GM18502 (cell line): ENCODE results near the gene ARL17B.
"Not testable (repeated sequence)": the region's sequence is repeated elsewhere in the genome, so short reads cannot be mapped to it uniquely, and the experiment has no call there.

Experiments
- ATAC-seq: cut with Tn5 transposase; IDR thresholded peaks from one replicate; pipeline ENCODE4 v1.9.1; 2021; ENCODE audit warnings: mild to moderate bottlenecking; ENCODE audit not compliant: unreplicated experiment, poor library complexity

The ARL17B gene

GRCh38 chr17:46291618-46292017, 69.9 kb downstream of the ARL17B start:
- ATAC-seq = peak; percentile 5

DNA sequence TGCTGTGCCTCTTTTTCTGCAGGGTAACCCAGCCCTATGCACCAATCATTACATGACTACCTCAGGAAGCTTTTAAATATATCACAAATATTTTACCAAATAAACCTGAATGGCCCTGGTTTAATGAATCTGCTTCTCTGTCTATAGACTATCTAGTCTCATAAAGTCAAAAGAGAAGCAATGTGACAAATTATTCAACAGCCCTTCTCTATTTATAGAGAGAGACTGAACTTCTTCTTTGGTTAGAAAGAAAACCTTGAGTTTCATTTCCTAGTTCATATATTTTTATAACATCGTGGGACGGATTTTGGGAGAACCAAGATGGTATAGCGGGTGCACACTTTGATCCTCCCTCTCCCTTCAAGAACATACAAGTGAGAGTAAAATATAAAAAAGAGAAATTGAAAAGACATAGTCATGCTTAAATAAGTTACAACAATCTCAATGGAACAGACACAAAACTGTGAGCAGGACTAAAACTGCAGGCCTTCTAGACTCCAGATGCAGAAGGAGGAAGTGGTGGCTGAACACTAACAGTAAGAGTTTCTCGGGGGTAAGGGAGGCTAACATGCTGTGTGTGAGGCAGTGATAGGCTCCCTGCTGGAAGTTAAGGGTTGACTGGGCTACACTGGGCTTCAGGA, 70.5 kb downstream of the ARL17B start:
- peak; percentile 97 for ATAC-seq

GRCh38 chr17:46287587-46287986, 74.0 kb downstream of the ARL17B start:
- ATAC-seq = not testable (repeated sequence)

DNA sequence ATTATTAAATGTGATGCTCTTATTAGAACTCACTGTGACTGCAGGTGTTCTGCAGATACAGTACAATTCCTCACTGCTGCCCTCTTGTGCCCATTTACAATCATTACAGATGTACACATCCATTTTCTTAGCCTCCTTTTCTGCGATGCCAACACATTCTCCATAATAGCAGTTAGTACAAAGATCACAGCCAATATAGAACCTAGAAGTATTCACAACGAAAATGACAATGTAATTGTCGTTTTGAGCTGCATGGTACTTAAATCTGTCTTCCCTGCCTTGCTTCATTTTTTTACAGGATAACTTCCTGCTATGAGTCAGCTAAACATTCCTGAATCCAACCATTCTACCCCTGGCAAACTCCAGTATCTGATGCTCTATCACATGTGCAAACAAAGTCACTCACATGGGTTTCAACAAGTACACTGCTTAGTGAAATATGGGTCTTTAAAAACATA, 74.8 kb downstream of the ARL17B start:
- not testable (repeated sequence) for ATAC-seq

- not testable (repeated sequence) for ATAC-seq
Observed at GRCh38 chr17:46285500-46285899, 76.1 kb downstream of the ARL17B start.

GRCh38 chr17:46284467-46284866, 77.1 kb downstream of the ARL17B start:
- ATAC-seq = not testable (repeated sequence)

DNA sequence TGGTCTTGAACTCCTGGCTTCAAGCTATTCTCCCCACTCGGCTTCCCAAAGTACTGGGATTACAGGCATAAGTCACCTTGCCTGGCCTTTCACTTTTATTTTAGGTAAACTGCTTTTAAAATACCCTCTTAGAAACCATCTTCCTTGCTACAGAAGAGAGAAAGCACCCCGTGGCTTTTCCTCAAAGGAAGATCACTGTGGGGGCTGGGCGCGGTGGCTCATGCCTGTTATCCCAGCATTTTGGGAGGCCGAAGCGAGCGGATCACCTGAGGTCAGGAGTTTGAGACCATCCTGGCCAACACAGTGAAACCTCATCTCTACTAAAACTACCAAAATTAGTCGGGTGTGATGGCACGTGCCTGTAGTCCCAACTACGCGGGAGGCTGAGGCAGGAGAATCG, 78.9 kb downstream of the ARL17B start:
- ATAC-seq = not testable (repeated sequence)

DNA sequence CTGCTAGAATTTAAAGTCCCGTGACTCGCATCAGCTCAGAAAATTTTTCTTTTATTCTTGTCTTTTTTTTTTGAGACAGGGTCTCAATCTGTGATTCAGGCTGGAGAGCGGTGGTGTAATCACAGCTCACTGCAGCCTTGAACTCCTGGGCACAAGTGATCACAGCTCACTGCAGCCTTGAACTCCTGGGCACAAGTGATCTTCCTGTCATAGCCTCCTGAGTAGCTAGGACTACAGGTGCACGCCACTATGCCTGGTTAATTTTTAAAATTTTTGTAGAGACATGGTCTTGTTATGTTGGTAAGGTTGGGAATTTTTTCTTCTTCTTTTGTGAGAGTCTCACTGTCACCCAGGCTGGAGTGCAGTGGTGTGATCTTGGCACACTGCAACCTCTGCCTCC, 80.2 kb downstream of the ARL17B start:
- not testable (repeated sequence) for ATAC-seq

- not testable (repeated sequence) for ATAC-seq
Observed at GRCh38 chr17:46276728-46277479, 84.7 kb downstream of the ARL17B start.

DNA sequence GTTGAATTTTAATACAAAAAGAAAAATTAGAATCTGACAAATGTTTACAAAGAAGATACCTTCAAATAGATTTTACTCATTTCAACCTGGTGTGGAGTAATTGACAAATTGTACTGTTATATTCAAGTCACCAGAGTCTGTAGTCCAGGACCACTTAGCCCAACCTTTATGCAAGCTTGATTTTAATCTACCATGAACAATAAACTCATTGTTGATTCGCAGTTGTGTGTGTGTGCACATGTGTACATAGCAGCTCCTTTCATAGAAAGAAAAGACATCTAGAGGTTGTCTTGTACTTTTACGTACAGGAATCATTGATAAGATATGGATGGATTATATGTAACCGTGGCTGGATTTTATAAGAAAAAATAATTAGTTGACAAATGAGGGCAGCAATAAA, 87.3 kb downstream of the ARL17B start:
- no peak for ATAC-seq

DNA sequence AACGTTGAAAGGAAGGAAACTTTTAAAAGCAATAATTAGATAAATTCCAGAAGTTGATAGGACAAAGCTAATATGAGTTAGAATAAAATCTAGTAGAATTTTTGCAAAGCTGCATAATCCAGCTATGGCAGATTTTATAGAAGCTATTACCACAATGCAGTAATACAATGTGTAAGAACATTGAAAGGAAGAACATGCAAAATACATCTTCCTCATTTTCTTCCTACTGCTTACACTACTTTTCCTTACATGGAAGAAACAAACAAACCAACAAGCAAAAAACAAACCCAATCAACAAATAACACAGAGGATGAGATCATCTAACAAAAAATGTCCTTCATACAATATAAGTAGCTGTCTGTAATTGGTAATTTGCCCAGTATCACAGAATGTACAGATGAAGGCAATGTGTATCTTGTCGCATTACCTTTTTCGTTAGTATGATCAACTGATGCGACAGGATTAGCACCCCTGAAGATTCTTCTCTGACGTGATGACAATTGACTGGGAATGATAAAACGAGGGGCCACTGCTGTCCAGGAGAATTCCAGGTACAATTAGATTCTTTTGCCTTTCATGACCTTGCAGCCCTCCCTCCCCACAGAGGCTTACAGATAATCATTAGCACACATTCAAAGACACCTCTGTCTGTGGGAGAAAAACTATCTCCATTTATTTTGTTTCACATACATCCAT, 87.9 kb downstream of the ARL17B start:
- ATAC-seq = no peak

DNA sequence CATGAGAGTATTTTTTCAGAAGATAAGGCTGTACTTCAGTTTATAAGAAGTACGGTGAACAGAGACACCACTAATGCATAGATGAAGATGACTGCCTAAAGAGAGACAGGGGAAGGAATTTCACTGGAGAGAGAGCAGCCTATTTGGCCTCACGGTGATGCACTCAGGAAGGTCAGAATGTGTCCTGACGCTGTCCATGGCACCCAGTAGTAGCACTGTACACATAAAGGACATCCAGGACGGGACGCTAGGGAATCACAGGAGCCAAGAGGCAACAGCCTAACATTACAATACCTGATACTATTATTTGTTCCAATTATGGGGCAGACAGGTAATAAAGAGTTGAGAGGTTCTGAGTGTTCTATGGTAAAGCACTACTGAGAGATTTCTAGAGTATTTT, 91.5 kb downstream of the ARL17B start:
- ATAC-seq = no peak

- ATAC-seq = peak; percentile 87
Observed at GRCh38 chr17:46266656-46267544, 94.7 kb downstream of the ARL17B start.

GRCh38 chr17:46266063-46266655, 95.4 kb downstream of the ARL17B start:
- ATAC-seq = peak; percentile 7

GRCh38 chr17:46264456-46265198, 96.9 kb downstream of the ARL17B start:
- ATAC-seq = no peak

DNA sequence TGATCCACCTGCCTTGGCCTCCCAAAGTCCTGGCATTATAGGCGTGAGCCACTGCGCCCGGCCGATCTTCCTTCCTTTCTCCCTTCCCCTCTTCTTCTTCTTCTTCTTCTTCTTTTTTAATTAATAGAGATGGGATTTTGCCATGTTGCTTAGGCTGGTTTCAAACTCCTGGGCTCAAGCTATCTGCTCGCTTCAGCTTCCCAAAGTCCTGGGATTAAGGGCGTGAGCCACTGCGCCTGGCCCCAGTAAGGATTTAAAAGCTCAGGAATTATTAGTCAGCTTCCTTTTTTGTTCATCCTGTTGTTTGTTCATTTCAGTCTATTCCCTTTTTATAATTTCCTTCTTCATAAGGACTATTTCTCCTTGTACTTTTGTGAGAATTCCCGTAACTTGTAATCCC, 99.3 kb downstream of the ARL17B start:
- no peak for ATAC-seq

- not testable (repeated sequence) for ATAC-seq
Observed at GRCh38 chr17:46259845-46260661, 101.5 kb downstream of the ARL17B start.

DNA sequence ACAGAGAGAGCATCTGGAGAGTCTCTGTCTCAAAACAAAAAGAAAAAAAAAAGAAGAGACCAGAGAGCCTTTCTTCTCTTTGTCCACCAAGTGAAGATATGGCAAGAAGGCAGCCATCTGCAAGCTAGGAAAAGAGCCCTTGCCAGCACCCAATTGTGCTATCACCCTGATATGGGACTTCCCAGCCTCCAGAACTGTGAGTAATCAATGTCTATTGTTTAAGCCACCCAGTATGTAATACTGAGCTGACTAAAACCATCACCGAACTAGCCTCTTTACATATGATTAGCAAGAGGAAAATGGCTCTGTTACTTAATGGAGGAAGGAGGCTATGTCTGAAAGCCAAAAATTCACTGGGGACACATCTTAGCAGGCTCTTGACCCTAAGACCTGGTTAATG, 105.2 kb downstream of the ARL17B start:
- ATAC-seq = not testable (repeated sequence)
